Activated T-helper 1 cell treated with anti-CD3 and anti-CD28 coated beads, Interleukin-2, amount 50 U/mL, for 16 hours (primary cell): ENCODE measurements around the gene CDKN3.
"Not testable (repeated sequence)": the region's sequence is repeated elsewhere in the genome, so short reads cannot be mapped to it uniquely, and the experiment has no call there.

Experiments
- DNase-seq, 2 donors: peaks; one replicate each; pipeline ENCODE4 v3.0.0-alpha.2; 2020; ENCODE audit warnings: low read depth in 1 of 2, low spot score in 1 of 2

The CDKN3 gene

DNA sequence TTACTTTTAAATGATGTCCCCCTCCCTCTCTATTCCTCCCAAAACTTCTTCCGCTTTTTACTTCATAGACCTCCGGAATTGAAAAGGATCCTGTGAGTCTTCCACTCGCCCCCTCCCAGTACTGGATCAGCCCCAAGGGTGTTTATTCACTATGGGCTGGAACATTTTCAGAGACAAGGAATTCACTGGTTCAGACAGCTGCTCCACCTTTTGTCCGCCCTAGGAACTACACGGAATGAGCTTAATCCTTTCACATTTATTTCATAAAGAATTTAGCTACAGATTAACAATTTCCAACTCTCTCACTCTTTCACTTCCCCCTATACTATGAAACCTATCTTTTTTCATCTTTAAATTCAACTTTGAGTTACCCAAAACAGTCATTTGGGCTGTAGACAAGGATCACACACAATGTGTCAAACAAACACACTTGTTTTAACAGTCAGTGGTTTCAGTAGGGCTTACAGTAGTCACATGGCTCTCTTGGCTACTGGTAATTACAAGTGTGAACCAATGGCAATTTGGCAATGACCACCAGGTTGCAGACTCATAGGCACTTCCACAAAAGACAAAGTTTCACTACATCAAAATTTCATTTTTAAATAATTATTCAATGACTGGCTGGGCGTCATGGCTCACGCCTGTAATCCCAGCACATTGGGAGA lies 23.8 kb downstream of the CDKN3 start:
- DNase-seq = no peak

DNA sequence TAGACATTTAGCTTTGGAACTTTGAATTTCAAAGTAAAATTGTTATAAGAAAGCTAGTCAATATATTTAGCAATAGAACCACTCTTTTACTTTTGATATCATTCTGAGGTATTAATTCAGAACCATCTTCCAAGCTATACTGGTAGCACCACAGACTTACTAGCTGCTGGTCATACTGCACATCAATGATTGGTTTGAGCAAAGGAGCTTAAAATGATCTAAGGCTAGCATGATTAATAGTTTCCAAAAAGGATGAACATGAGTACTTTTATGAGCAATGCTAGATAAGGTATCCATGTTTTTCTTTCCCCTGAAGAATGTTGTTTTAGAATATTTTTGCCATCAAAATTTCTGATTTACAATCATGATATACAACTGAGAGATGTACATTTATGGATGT lies 27.2 kb downstream of the CDKN3 start:
- DNase-seq = no peak

DNA sequence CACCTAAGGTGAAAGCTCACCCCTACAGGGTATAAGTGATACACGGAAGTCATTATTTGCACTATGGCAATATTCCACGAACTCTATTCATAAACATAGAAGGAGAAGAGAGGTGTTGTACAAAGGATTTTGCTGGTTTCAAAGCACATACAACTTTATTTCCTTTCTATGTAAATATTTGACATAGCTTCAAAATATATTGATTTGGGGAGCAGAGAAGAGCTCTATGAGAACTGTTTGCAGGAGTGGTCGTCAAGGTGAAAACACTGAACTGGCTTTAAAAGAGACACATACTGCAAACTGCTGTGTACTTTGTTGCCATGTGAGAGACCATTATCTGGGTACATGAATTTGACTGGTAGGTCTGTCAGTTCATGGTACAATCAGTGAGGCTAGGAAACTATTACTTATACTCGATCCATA lies 27.7 kb downstream of the CDKN3 start:
- DNase-seq = no peak

DNA sequence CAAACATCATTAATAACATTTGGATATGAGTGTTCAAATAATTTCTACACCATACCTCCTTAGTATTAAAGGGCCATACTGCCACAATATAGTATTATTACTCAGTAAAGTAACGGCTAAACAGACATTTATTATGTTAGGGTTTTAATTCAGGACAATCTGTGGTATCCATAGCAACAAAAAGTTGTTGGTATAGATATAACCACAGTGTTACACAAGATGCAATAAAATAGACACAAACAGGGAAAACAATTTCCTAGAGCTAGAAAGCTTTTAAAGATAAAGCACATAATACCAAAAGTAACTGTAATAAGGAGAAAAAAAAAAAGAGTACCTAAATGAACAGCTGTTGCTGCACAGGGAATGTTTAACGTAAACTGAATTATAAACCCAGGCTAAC lies 28.3 kb downstream of the CDKN3 start:
- DNase-seq = no peak

DNA sequence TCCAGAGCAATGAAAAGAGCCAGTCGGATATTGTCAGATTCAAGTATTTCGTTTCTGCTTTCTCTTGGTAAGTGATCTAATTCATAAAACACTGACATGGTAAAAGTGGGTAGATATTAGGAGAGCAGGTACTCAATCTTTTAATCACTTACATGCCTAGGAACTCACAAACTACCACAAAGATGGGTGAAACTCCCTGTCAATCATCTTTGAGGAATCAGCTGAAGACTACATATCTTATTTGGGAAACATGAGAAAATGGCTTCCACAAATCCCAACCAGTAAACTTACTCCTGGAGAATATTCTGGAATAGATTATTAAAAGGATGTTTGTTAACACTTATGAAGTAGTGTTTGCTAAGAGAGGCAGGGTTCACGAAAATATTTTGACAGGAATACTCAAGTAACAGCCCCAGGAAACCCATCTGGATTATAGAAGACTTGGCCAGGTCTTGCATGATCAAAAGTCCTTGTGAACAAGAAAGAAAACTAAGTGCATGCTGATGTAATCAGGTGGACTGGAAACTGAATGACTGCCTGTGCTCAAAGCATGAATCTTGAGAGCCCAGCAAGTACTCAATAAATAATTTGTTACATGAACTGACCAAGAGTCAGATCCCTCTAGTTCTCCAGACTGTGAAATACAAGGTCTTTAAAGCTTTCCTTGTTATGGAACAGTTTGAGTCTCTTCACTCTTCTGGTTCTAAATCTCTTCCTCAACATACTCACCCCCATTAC lies 28.9 kb downstream of the CDKN3 start:
- DNase-seq = no peak

DNA sequence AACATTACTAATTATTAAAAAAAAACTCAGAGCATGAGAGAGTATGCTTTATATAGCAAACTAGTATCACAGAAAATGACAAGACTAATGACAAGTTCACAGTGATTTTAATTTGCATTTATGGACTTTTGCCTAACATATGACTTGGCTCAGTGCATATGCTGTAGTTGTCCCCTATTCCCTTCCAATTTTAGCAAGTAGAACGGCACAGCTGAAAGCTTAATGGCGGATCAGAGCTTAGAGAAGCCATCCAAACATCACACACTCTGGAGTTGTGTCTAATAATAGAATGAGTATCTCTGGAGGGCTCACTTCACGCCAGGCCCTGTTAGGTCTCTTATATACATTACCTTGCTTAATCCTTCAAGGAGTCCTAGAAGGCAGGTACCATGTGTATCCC lies 31.1 kb downstream of the CDKN3 start:
- no peak for DNase-seq

DNA sequence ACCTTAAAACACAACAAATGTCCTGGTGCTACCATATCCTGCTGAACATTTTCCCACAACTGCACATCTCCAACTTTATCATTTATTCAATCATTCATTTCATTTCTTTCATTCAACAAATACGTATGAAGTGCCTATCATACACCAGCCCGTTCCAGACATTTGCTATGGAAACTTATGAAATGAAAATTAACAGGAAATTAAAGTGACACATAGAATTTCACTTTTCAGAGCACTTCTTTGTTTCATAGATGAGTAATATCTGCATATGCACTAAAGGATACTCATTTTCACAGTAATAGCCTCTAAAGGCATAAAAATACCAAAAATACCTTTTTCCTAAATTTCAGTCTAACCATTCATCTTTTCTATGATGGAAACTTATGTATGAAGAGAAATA lies 31.7 kb downstream of the CDKN3 start:
- no peak for DNase-seq

DNA sequence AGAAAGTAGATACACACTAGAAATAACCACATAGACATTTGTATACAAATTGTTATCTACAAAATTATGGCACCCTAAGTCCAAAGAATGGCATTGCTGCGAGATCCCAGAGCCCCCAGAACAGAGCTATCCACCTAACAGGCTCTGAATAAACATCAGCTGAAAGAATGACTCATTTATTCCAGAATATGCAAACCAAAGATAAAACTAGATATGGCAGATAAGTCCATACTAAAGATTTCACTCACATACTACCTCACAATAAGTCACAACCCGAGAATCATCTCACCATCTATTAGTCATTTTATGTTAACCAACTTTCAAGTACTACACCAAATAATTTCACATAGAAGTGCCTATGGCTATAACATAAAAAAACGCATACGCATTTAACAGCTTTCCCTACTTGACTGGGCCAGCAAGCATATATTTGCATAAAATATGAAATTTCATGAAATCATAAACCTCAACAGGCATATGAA lies 38.7 kb downstream of the CDKN3 start:
- no peak for DNase-seq

DNA sequence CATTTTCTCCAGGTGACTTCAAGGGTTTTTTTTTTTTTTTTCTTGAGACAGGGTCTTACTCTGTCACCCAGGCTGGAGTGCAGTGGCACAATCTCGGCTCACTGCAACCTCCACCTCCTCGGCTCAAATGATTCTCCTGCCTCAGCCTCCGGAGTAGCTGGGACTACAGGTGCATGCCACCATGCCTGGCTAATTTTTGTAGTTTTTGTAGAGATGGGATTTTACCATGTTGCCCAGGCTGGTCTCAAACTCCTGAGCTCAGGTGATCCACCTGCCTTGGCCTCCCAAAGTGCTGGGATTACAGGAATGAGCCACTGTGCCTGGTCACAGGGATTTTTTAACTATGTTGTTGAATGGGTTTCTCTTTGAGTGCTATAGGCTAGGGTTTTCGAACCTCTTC lies 41.1 kb downstream of the CDKN3 start:
- not testable (repeated sequence) for DNase-seq

DNA sequence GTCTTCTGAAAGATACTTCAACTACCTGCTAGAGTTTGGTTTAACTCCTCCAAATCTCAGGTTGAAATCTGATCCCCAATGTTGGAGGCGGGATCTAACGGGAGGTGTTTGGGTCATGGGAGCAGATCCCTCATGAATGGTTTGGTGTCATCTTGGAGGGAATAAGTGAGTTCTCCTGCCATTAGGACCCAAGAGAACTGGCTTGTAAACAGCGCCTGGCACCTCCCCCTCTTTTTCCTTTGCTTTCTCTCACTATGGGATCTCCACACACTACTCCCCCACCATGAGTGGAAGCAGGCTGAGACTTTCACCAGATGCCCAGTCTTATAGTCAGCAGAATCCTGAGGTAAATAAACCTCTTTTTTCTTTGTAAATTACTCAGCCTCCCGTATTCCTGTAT lies 41.9 kb downstream of the CDKN3 start:
- DNase-seq = no peak

DNA sequence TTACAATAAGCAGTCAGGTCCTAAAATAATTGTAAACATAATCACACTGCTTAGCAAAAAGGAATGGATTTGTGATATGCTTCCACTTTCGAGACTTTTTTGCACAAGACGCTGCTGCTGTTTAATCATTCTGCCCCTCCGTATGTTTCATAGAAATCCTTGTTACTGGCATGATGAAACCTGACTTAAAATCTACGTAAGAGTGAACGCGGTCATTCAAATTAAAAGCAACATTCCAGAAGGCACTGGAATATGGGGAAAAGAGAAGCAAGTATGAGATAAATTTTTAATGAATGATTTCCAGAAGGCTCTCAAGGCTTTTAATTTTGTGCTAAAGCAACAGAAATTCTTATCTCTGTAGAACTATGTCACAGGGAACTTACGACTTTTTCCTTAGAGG lies 43.2 kb downstream of the CDKN3 start:
- DNase-seq = no peak

DNA sequence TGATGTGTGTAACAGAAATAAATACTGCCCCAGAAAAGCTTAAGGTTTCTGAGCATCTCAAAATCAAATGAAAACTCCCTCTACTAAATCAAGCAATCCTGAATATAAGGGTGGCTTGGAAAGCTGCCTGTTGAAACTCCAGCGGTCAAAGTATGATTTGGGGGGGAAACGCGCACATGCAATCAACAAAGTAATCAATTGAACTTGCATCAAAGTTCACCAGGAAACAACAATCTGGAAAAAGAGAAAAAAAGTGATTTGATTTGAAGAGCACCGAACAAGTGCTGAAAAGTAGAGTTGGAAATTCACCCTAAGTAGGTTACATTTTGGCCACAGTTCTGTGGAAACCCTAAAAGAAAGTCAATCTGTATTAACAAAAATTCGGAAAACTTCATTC lies 43.7 kb downstream of the CDKN3 start:
- no peak for DNase-seq

DNA sequence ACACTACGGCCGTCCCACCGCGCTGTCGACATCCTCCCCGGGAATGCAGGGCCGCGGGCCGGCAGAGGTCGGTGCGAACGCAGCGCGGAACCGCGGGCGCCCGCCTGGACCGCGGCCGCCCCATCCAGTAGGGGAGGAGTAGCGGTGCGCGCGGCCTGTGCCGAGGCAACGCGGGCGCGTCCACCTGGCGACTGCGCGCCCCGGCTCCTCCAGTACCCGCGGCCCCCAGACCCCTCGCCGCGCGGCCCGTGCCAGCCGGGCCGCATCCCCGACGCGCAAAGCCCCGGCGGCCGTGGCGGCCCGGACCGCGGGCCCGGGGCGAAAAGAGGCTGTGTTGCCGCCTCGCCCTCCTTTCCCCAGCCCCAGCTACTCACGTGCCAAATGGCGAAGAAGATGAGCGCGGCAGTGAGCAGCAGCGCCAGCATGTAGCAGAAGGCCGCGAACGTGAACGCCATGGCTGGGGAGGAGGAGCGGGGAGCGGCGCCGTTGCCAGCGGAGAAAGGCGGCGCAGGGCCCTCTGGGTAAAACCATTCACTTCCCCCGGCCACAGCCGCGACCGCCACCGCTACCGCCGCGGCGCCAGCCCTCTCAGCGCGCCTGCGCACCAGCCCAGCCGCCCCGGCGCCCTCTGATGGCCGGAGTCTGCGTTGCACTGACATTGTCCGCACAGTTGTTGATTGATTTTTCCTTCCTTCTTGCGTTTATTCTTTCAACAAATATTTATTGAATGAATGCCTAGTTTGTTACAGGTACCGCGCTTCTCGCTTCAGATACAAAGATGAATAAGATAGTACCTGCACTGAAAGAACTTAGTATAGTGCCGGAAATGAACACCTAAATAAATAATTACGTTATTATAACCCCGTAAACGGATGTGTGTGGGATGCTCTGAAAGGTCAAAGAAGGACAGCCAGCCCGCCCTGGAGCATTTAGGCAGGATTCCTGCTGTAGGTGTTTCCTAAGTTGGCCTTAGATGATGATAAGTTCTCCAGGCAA lies 44.4 kb downstream of the CDKN3 start, which contains the start of gene CNIH1:
CNIH1 (minus strand) TSS at position 502 of the 996 bp plus-strand sequence; CDS start at position 455, 47 bp downstream.
- DNase-seq = peak; percentile 91 to 93

DNA sequence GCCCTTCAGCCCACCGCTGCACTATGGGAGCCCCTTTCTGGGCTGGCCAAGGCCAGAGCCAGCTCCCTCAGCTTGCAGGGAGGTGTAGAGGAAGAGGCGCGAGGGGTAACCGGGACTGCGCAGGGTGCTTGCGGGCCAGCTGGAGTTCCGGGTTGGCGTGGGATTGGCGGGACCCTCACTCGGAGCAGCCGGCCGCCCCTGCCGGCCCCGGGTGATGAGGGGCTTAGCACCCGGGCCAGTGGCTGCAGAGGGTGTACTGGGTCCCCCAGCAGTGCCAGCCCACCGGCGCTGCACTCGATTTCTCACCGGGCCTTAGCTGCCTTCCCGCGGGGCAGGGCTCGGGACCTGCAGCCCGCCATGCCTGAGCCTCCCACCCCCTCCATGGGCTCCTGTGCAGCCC lies 46.2 kb downstream of the CDKN3 start:
- DNase-seq = not testable (repeated sequence)

DNA sequence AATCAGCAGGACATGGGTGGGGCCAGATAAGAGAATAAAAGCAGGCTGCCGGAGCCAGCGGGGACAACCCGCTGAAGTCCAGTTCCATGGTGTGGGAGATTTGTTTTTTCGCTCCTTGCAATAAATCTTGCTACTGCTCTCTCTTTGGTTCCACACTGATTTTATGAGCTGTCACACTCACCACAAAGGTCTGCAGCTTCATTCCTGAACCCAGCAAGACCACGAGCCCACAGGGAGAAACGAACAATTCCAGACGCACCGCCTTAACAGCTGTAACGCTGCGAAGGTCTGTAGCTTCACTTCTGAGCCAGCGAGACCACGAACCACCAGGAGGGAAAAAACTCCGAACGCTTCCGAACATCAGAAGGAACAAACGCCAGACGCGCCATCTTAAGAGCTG lies 47.2 kb downstream of the CDKN3 start:
- DNase-seq = no peak

DNA sequence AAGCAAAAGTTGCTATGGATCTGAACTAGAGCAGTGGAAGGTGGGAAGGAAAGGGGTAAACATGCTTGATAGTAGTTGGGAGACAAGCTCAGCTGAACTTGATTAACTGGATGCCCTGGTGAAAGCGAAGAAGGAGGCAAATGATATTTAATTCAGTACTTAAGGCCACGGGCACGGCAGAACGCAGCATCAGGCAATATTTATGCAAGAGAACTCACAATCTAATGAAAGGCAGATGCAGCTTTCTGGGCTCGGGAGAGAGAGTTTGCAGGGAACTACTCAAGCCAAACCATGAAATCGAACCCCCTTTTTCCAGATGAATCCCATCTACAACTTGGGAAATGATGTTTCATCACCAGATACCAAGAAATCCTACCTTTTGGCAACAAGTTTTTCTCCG lies 47.9 kb downstream of the CDKN3 start:
- no peak for DNase-seq

DNA sequence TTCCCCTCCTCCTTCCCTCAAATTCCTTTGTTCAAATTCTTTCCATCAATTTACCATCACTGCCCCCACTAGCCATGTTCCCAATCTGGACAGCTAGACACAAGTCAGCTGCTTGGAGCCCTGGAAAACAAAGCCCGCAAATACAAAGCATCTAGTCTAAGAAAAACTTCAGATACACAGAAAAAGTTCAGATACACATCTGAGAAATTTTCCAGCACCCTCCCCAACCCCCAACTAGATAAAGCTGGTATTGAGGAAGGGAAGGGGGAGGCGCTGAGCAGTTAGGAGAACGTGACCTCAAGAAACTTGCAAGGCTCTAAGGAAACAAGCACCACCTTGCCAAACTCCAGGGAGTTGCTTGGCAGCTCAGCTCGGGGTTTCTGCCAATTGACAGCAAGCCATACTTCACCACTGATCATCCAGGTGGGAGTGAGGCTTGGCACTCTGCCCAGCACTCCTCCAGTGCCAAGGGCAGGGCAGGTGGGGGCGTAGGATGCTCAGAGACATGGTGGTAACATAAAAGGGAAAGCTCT lies 49.4 kb downstream of the CDKN3 start:
- DNase-seq = no peak

DNA sequence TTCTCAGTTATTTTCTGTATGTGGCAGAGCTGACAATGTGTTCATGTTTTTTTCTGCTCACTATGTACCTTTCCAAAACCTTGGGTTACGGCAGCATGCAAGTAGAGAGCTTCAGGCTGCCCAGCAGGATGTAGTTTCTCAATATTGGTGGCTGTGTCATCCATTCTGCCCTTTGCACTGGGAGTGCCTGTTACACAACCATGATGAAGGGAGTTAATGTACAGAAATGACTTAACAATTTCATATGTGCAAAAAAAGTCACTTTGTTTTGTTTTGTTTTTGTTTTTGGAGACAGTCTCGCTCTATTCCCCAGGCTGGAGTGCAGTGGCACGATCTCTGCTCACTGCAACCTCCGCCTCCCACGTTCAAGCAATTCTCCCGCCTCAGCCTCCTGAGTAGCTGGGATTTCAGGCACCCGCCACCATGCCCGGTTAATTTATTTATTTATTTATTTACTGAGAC lies 50.5 kb downstream of the CDKN3 start:
- no peak for DNase-seq

DNA sequence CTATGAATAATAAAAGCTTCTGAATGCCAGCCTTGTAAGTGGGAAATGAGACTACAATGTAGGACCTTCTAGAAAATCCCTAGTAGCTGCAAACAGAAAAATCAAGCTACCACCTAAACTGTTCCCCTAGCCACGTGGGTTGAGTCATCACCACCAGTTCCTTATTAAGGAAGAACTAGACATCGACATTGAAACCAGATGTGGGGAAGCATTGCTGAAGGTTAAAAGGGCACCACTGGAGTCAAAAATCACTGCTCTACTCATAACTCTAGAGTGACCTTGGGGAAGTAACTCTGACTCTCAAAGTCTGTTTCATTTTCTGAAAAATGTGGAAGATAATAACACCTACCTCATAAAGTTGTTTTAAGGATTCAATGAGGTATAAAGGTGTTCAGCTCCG lies 53.7 kb downstream of the CDKN3 start:
- no peak for DNase-seq

DNA sequence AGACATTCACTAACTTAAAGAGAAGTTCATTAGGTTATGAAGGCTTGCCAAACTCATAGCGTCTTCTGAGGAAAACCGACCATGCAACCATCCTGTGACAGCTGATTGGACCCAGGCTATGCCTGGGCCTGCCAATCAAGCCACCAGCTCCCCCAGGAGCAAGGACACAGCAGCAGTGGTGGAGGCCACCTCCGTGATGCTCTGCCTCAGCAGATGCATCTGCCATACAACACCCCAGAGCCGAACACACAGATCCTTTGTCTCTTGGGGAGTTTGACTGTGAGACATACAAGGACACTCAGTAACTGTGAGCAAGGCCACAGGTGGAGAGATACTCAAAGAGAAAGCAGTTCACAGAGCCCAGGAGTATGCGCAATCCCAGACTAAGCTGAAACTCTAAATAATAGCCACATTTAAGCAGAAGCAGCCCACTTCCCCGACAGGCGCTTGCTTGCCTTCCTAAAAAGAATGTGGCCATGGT lies 54.4 kb downstream of the CDKN3 start:
- DNase-seq = no peak

DNA sequence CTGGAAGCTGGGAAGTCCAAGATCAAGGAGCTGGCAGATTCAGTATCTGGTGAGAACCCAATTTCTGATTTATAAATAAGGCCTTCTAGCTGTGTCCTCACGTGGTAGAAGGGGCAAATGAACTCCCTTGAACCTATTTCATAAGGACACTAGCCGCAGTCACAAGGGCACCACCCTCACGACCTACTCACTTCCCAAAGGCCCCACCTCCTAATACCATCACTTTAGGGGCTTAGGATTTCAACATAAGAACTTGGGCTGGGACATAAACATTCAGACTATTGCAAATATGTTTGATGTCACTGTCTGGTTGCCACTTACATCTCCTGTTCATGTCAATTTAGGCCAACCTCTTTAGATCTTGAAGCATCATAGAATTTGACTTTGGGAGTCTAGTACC lies 55.2 kb downstream of the CDKN3 start:
- DNase-seq = no peak
